Neural progenitor cell (in vitro differentiated cells): ENCODE data around the gene ADGRA1. TPM values are rescaled to one million over a fixed set of nuclear protein-coding genes. Genes with fewer than 3 reads are reported as not detected.

Source experiments
- DNase-seq: peaks from one replicate; pipeline ENCODE4 v3.0.0-alpha.2; 2016; ENCODE audit warnings: low spot score
- H2AFZ ChIP-seq: fragments of 200-600 bp; sonication (generic); replicated peaks from 2 replicates; pipeline ENCODE4 v1.6.1; 2016; ENCODE audit warnings: antibody characterized with exemption
- H3F3A ChIP-seq: fragments of 200-600 bp; sonication (generic); 2 replicates; pipeline ENCODE4 v1.6.1; 2016; ENCODE audit warnings: antibody characterized with exemption, low read depth
- H3K27ac ChIP-seq: fragments of 200-600 bp; sonication (generic); 2 replicates; pipeline ENCODE4 v1.5.1; 2016; ENCODE audit warnings: mild to moderate bottlenecking
- H3K27me3 ChIP-seq: fragments of 200-600 bp; sonication (generic); 2 replicates; pipeline ENCODE4 v1.6.1; 2016; ENCODE audit warnings: mild to moderate bottlenecking, moderate library complexity
- H3K36me3 ChIP-seq: fragments of 200-600 bp; sonication (generic); 2 replicates; pipeline ENCODE4 v1.5.1; 2016
- H3K4me1 ChIP-seq: fragments of 200-600 bp; sonication (generic); 2 replicates; pipeline ENCODE4 v1.6.1; 2016; ENCODE audit warnings: mixed run types
- H3K4me2 ChIP-seq: fragments of 200-600 bp; sonication (generic); 2 replicates; pipeline ENCODE4 v1.6.1; 2016
- H3K4me3 ChIP-seq: fragments of 200-600 bp; sonication (generic); 2 replicates; pipeline ENCODE4 v1.5.1; 2016
- H3K79me2 ChIP-seq: fragments of 200-600 bp; sonication (generic); 2 replicates; pipeline ENCODE4 v1.6.1; 2016; ENCODE audit warnings: low read depth
- H3K9ac ChIP-seq: fragments of 200-600 bp; sonication (generic); 2 replicates; pipeline ENCODE4 v1.6.1; 2016
- H3K9me3 ChIP-seq: fragments of 200-600 bp; sonication (generic); 2 replicates; pipeline ENCODE4 v1.5.1; 2016; ENCODE audit warnings: low read depth
- H4K20me1 ChIP-seq: fragments of 200-600 bp; sonication (generic); 2 replicates; pipeline ENCODE4 v1.6.1; 2016; ENCODE audit warnings: low read depth
- H3K27ac Mint-ChIP-seq: 3 replicates; pipeline ENCODE4 v1.8.0; 2021; ENCODE audit warnings: mixed read lengths
- H3K27me3 Mint-ChIP-seq: 2 replicates; pipeline ENCODE4 v1.8.0; 2022; ENCODE audit warnings: low read depth, mild to moderate bottlenecking, inconsistent platforms, moderate library complexity, mixed read lengths; ENCODE audit not compliant: insufficient read depth
- H3K36me3 Mint-ChIP-seq: 3 replicates; pipeline ENCODE4 v1.8.0; 2021; ENCODE audit warnings: mixed read lengths
- H3K4me1 Mint-ChIP-seq: 3 replicates; pipeline ENCODE4 v1.8.0; 2021; ENCODE audit warnings: mixed read lengths
- H3K4me3 Mint-ChIP-seq: 3 replicates; pipeline ENCODE4 v1.8.0; 2021; ENCODE audit warnings: mild to moderate bottlenecking, moderate library complexity, mixed read lengths
- H3K9me3 Mint-ChIP-seq: 3 replicates; pipeline ENCODE4 v1.8.0; 2020; ENCODE audit warnings: mixed read lengths
- EZH2 ChIP-seq: fragments of 200-600 bp; sonication (generic); IDR thresholded peaks from 2 replicates; pipeline ENCODE4 v1.6.1; 2017; ENCODE audit warnings: antibody characterized with exemption, mild to moderate bottlenecking, moderate library complexity
- EZH2phosphoT487 ChIP-seq: fragments of 200-600 bp; sonication (generic); IDR thresholded peaks from 2 replicates; pipeline ENCODE4 v1.6.1; 2017; ENCODE audit warnings: antibody characterized with exemption
- total RNA-seq: library from RNA; depleted of rRNA; stranded (reverse); fragments of >200 nt; gene quantifications from 2 replicates; pipeline ENCODE4 v1.2.3, GENCODE V29; 2015; ENCODE audit warnings: low replicate concordance
- TF ChIP-seq, protein P1 (sequence below): fragments of 200-600 bp; sonication (generic); IDR thresholded peaks from 2 replicates; pipeline ENCODE4 v1.5.1; 2017; ENCODE audit warnings: antibody characterized with exemption, mild to moderate bottlenecking

The ADGRA1 gene
- total RNA-seq, 1 donor from 2014 or later = not detected

- DNase-seq = no peak
- Histone ChIP-seq H3K4me1 (peaks cover 3% of the 10 kb centered on the region), H3F3A (no peaks in the 10 kb centered on the region), H3K27ac (no peak overlapping the region), H3K9me3 (no peaks in the 10 kb centered on the region), H2AFZ (no peak overlapping the region), H3K79me2 (no peaks in the 10 kb centered on the region), H3K4me2 (no peak overlapping the region), H3K9ac (no peak overlapping the region), H3K27me3 (peaks cover 66% of the 10 kb centered on the region), H4K20me1 (peaks cover 17% of the 10 kb centered on the region), H3K4me3 (no peak overlapping the region), H3K36me3 (no peaks in the 10 kb centered on the region)
- TF ChIP-seq, protein P1, sequence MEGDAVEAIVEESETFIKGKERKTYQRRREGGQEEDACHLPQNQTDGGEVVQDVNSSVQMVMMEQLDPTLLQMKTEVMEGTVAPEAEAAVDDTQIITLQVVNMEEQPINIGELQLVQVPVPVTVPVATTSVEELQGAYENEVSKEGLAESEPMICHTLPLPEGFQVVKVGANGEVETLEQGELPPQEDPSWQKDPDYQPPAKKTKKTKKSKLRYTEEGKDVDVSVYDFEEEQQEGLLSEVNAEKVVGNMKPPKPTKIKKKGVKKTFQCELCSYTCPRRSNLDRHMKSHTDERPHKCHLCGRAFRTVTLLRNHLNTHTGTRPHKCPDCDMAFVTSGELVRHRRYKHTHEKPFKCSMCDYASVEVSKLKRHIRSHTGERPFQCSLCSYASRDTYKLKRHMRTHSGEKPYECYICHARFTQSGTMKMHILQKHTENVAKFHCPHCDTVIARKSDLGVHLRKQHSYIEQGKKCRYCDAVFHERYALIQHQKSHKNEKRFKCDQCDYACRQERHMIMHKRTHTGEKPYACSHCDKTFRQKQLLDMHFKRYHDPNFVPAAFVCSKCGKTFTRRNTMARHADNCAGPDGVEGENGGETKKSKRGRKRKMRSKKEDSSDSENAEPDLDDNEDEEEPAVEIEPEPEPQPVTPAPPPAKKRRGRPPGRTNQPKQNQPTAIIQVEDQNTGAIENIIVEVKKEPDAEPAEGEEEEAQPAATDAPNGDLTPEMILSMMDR = no peak
- no peak for TF ChIP-seq EZH2
- no peak for TF ChIP-seq EZH2phosphoT487
- Mint-ChIP-seq H3K4me1 (peaks cover 13% of the 10 kb centered on the region), H3K9me3 (peaks cover 3% of the 10 kb centered on the region), H3K27ac (no peak overlapping the region), H3K27me3 (peaks cover 41% of the 10 kb centered on the region), H3K36me3 (no peaks in the 10 kb centered on the region), H3K4me3 (no peak overlapping the region)
Measured at GRCh38 chr10:133093291-133093690, 5.6 kb downstream of the ADGRA1 start.

DNA sequence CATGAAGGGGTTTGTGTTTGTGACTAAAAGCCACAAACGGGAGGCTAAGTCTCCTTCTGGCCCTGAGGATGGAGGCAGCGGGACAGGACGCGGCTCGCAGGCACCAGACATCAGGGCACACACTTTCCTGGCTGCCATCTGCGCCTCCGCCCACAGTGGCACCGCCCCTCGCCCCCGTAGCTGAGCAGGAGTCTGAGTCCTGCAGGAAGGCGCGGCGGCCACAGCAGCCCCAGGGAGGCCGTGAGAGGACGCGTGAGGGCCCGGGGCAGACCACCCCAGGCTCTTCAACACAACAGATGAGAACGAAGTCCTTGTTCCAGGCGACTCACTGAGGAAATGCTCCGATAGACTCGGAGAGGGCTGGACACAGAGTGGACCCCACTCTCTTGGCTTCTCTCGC, 6.6 kb downstream of the ADGRA1 start:
- Histone ChIP-seq H3K79me2 (no peaks in the 10 kb centered on the region), H2AFZ (no peak overlapping the region), H3K4me1 (no peaks in the 10 kb centered on the region), H3K9me3 (no peaks in the 10 kb centered on the region), H3K4me3 (no peak overlapping the region), H4K20me1 (peaks cover 7% of the 10 kb centered on the region), H3K27ac (no peak overlapping the region), H3K9ac (no peak overlapping the region), H3K36me3 (no peaks in the 10 kb centered on the region), H3F3A (no peaks in the 10 kb centered on the region), H3K27me3 (peaks cover 56% of the 10 kb centered on the region), H3K4me2 (no peak overlapping the region)
- Mint-ChIP-seq H3K4me3 (no peak overlapping the region), H3K9me3 (peaks cover 3% of the 10 kb centered on the region), H3K27me3 (peaks cover 38% of the 10 kb centered on the region), H3K4me1 (peaks cover 11% of the 10 kb centered on the region), H3K27ac (no peak overlapping the region), H3K36me3 (no peaks in the 10 kb centered on the region)
- no peak for TF ChIP-seq EZH2
- TF ChIP-seq, protein P1 = no peak
- no peak for TF ChIP-seq EZH2phosphoT487
- DNase-seq = no peak

DNA sequence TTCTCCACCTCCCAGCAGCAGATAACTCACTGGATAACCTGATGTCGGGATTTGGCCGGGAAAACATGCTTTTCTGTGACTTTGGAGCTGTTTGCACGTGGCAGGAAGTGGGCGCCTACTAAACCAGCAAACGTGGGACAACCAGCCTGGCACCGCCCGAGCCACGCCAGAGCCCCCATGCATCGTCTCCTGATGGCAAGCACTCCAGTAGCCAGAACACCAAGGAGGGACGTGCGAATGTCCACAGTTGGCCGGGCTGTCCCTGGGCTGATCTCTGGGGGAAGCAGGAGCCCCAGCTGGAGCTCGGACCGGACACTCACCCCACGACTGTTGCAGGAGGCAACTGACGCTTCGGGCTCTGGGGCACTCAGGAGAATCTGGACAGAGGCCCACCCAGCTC, 7.1 kb downstream of the ADGRA1 start:
- no peaks in the 10 kb centered on the region for H3K4me1 ChIP-seq
- Mint-ChIP-seq H3K27me3 (peaks cover 33% of the 10 kb centered on the region), H3K36me3 (no peaks in the 10 kb centered on the region), H3K4me3 (no peak overlapping the region), H3K27ac (no peak overlapping the region), H3K4me1 (peaks cover 11% of the 10 kb centered on the region), H3K9me3 (peaks cover 3% of the 10 kb centered on the region)
- no peak overlapping the region for H2AFZ ChIP-seq
- H3K27me3 ChIP-seq = peaks cover 54% of the 10 kb centered on the region
- no peak overlapping the region for H3K4me3 ChIP-seq
- TF ChIP-seq, protein P1 = no peak
- TF ChIP-seq EZH2 (no peak), EZH2phosphoT487 (no peak)
- no peak overlapping the region for H3K9ac ChIP-seq
- no peaks in the 10 kb centered on the region for H3K79me2 ChIP-seq
- DNase-seq = no peak
- H3K4me2 ChIP-seq = no peak overlapping the region
- peaks cover 1% of the 10 kb centered on the region for H4K20me1 ChIP-seq
- no peak overlapping the region for H3K27ac ChIP-seq
- no peaks in the 10 kb centered on the region for H3K9me3 ChIP-seq
- H3F3A ChIP-seq = no peaks in the 10 kb centered on the region
- H3K36me3 ChIP-seq = no peaks in the 10 kb centered on the region
